Measurements from ENCODE around the gene RNF144A. TPM values are rescaled to one million over a fixed set of nuclear protein-coding genes. Genes with fewer than 3 reads are reported as not detected.

Gene RNF144A
- total RNA-seq, 1 experiment from 2014 or later: 13.0 TPM

DNA sequence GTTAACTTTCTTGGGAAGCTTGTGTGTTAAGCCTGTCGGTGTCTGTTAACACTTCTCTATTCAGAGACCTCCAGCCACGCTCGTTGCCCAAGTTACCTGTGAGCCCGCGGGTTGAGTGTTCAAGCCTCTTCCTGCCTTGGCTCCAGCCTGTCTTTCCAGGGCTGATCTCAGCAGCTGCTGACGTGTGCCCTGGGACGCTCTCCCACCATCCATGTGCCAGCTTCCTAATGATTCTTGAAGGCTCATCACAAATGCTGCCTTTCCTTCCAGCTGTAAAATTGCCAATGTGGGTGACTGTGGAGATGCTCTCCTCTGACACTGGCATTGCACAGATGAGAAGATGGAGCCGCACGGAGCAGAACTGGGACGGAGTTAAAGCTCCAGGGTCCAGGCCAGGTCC is 6.1 kb downstream of the RNF144A start:
- Histone ChIP-seq H3K27ac (ENCODE audit: low read depth, low read length) (no peak overlapping the region), H3K4me3 (replicated peaks in 1 of 2; ENCODE audit: low read depth in 1 of 2, low read length in 2 of 2) (no peak overlapping the region), H3K9ac (ENCODE audit: low read length) (no peak overlapping the region), H3K36me3 (ENCODE audit: control insufficient read depth in 1 of 2, insufficient read depth in 2 of 2, low read length in 2 of 2) (no peaks in the 10 kb centered on the region), H3K9me3 (ENCODE audit: control insufficient read depth in 1 of 2, insufficient read depth in 1 of 2, low read depth in 1 of 2, low read length in 2 of 2) (no peaks in the 10 kb centered on the region), H3K79me2 (ENCODE audit: insufficient read depth, low read length) (peaks cover 3% of the 10 kb centered on the region), H3K4me2 (ENCODE audit: low read length) (no peak overlapping the region), H2AFZ (ENCODE audit: low read depth, low read length, poor library complexity, severe bottlenecking) (no peak overlapping the region), H3K27me3 (ENCODE audit: insufficient read depth, low read length) (no peaks in the 10 kb centered on the region), H4K20me1 (ENCODE audit: insufficient read depth) (no peaks in the 10 kb centered on the region), H3K9me2 (ENCODE audit: insufficient read depth) (no peaks in the 10 kb centered on the region), H3K4me1 (ENCODE audit: control insufficient read depth in 1 of 2, insufficient read depth in 2 of 2, low read length in 2 of 2) (peaks cover 3 to 11% of the 10 kb centered on the region in 2 experiments; a peak in 3 of 4 replicates)
- ATAC-seq: no peak
- RAD21 ChIA-PET (ENCODE audit: low non-redundant PET in 1 of 2, low total read pairs in 2 of 2, uncharacterized antibody in 2 of 2, unreplicated experiment in 2 of 2): no interaction called here
- CTCF ChIA-PET: no interaction called here
- no TSS peak for BruUV-seq (replicated peaks)
- TF ChIP-seq, protein P1, sequence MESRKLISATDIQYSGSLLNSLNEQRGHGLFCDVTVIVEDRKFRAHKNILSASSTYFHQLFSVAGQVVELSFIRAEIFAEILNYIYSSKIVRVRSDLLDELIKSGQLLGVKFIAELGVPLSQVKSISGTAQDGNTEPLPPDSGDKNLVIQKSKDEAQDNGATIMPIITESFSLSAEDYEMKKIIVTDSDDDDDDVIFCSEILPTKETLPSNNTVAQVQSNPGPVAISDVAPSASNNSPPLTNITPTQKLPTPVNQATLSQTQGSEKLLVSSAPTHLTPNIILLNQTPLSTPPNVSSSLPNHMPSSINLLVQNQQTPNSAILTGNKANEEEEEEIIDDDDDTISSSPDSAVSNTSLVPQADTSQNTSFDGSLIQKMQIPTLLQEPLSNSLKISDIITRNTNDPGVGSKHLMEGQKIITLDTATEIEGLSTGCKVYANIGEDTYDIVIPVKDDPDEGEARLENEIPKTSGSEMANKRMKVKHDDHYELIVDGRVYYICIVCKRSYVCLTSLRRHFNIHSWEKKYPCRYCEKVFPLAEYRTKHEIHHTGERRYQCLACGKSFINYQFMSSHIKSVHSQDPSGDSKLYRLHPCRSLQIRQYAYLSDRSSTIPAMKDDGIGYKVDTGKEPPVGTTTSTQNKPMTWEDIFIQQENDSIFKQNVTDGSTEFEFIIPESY (IDR thresholded peaks at IDR 0.05; ENCODE audit: extremely low read depth, insufficient replicate concordance, low read length): no peak
- TF ChIP-seq EZH2 (IDR thresholded peaks at IDR 0.05) (no peak), CEBPB (IDR thresholded peaks at IDR 0.05; ENCODE audit: low read depth) (no peak), SP1 (IDR thresholded peaks at IDR 0.05; ENCODE audit: low read depth) (no peak), POLR2A (IDR thresholded peaks at IDR 0.05; ENCODE audit: borderline replicate concordance, extremely low read depth, insufficient read depth, insufficient read length) (no peak), ELF1 (IDR thresholded peaks at IDR 0.05; ENCODE audit: borderline replicate concordance, low read depth) (no peak), ZNF274 (IDR thresholded peaks at IDR 0.05; ENCODE audit: low read depth, low read length) (no peak), EGR1 (IDR thresholded peaks at IDR 0.05; ENCODE audit: low read depth) (no peak), EZH2phosphoT487 (IDR thresholded peaks at IDR 0.05; ENCODE audit: borderline replicate concordance) (no peak), POLR2AphosphoS5 (IDR thresholded peaks at IDR 0.05; ENCODE audit: low read depth, low read length) (no peak)
- TF ChIP-seq, protein P2, sequence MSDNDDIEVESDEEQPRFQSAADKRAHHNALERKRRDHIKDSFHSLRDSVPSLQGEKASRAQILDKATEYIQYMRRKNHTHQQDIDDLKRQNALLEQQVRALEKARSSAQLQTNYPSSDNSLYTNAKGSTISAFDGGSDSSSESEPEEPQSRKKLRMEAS (IDR thresholded peaks at IDR 0.05): no peak
- TF ChIP-seq, protein P3, sequence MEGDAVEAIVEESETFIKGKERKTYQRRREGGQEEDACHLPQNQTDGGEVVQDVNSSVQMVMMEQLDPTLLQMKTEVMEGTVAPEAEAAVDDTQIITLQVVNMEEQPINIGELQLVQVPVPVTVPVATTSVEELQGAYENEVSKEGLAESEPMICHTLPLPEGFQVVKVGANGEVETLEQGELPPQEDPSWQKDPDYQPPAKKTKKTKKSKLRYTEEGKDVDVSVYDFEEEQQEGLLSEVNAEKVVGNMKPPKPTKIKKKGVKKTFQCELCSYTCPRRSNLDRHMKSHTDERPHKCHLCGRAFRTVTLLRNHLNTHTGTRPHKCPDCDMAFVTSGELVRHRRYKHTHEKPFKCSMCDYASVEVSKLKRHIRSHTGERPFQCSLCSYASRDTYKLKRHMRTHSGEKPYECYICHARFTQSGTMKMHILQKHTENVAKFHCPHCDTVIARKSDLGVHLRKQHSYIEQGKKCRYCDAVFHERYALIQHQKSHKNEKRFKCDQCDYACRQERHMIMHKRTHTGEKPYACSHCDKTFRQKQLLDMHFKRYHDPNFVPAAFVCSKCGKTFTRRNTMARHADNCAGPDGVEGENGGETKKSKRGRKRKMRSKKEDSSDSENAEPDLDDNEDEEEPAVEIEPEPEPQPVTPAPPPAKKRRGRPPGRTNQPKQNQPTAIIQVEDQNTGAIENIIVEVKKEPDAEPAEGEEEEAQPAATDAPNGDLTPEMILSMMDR (IDR thresholded peaks at IDR 0.05 in 2 of 3, conservative IDR thresholded peaks at IDR 0.05 in 1 of 3; ENCODE audit: borderline replicate concordance in 1 of 3, insufficient read depth in 1 of 3, low read depth in 2 of 3, low read length in 2 of 3): no peak
- TF ChIP-seq, protein P4, sequence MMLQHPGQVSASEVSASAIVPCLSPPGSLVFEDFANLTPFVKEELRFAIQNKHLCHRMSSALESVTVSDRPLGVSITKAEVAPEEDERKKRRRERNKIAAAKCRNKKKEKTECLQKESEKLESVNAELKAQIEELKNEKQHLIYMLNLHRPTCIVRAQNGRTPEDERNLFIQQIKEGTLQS (IDR thresholded peaks at IDR 0.05): no peak
- POLR2A ChIA-PET: no interaction called here
- intact Hi-C loops (cut with micrococcal nuclease): no loop called here
- DNase-seq (ENCODE audit: low read depth, low spot score): no peak

Data from HCT116 (cell line).